UCSD-AML1 (cell line): ENCODE results near the gene DBNDD2.

ENCODE experiments used
- DNase-seq: peaks from one replicate; lab custom pipeline; 2025; ENCODE audit not compliant: unreplicated experiment; lab: John Stamatoyannopoulos, UW

The DBNDD2 gene

GRCh38 chr20:45415822-45416637 is 7.9 kb downstream of the DBNDD2 start, which contains the start of gene PIGT:
Gene PIGT (plus strand): TSS chr20:45416141. CDS start chr20:45416157, 16 bp downstream.
- DNase-seq, result peak; percentile 87

GRCh38 chr20:45416917-45417316 is 8.8 kb downstream of the DBNDD2 start:
- DNase-seq, result no peak

DNA sequence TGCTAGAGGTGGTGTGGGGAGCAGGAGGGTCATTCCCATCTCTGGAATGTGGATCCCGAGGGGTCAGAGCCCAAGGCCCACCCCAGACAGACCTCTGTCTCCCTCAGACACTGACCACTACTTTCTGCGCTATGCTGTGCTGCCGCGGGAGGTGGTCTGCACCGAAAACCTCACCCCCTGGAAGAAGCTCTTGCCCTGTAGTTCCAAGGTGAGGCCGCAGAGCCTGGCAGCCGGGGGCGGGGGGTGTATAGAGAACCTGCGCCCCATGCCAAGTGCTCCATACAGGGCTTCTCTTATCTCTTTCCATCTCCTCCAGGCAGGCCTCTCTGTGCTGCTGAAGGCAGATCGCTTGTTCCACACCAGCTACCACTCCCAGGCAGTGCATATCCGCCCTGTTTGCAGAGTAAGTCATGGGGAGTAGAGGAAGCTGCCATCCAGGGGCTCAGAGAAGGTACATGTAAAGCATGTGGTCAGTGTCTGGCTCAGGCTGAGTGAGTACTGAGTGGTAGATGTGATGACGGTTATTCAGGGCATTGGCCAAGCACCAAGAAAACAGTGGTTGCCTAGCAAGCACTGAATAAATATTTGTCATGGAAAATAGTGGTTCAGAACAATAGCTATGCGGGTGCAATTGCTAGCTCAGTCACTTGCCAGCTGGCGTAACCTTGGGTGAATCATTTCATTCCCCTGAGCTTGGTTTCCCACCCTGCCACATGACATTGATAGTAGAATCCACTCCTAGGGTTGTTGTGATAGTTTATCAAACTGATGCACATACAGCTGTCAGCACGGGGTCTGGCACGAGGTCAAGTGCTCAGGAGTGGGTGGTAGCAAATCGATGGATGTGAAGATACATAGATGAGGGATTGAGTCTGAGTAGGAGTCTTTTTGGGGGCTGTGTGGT is 11.4 kb downstream of the DBNDD2 start:
- DNase-seq, result no peak

DNA sequence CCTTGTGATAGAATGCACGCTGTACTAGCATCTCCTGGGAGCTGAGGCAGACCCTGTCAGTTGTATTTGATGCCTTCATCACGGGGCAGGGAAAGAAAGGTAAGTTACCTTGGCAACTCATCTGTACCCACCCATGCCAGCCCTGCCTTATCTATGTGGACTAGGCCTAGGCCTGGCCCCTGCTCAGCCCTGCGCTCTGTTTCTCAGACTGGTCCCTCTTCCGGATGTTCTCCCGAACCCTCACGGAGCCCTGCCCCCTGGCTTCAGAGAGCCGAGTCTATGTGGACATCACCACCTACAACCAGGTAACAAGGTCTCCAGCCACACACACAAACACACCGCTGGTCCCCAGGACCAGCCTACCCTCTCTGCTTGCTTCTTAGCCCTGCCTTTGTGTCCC is 12.0 kb downstream of the DBNDD2 start:
- no peak for DNase-seq

GRCh38 chr20:45423700-45424099 is 15.6 kb downstream of the DBNDD2 start:
- no peak for DNase-seq

DNA sequence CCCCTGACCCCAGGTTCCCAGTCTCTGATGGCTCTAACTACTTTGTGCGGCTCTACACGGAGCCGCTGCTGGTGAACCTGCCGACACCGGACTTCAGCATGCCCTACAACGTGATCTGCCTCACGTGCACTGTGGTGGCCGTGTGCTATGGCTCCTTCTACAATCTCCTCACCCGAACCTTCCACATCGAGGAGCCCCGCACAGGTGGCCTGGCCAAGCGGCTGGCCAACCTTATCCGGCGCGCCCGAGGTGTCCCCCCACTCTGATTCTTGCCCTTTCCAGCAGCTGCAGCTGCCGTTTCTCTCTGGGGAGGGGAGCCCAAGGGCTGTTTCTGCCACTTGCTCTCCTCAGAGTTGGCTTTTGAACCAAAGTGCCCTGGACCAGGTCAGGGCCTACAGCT is 17.5 kb downstream of the DBNDD2 start:
- no peak for DNase-seq

GRCh38 chr20:45426320-45427016 is 18.4 kb downstream of the DBNDD2 start:
- no peak for DNase-seq

GRCh38 chr20:45427236-45428149 is 19.4 kb downstream of the DBNDD2 start:
- DNase-seq, result no peak

GRCh38 chr20:45429618-45430017 is 21.5 kb downstream of the DBNDD2 start:
- DNase-seq, result no peak

DNA sequence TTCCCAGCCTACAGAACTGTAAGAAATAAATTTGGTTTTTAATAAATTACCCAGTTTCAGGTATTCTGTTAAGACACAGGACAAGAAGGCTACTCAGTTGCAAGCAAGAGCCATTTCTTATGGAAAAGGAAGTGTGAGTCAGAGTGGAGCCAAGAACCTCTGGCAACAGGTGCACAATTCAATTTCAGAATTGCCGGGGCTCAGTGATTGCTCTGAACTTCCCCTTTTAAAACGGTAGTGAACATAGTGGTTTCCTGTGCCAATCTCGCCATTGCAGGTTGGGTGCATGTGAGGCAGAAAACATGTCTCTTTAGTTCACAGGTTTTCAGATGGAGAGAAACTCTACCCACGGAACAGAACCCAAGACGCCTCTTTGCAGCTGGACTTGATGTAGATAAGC is 24.2 kb downstream of the DBNDD2 start:
- peak; percentile 33 for DNase-seq

- DNase-seq, result no peak
Measured at GRCh38 chr20:45433316-45433715, 25.2 kb downstream of the DBNDD2 start.

DNA sequence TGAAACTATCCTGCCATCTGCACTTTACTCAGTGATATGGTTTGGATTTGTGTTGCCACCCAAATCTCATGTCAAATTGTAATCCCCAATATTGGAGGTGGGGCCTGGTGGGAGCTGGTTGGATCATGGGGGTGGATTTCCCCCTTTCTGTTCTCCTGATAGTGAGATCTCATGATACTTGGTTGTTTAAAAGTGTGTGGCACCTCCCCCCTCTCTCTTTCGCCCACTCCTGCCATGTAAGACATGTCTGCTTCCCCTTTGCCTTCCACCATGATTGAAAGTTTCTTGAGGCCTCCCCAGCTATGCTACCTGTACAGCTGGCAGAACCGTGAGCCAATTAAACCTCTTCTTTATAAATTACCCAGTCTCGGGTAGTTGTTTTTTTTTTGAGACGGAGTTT is 25.9 kb downstream of the DBNDD2 start:
- no peak for DNase-seq

- DNase-seq, result peak; percentile 86
Measured at GRCh38 chr20:45436732-45437485, 28.8 kb downstream of the DBNDD2 start.

GRCh38 chr20:45440424-45440823 is 32.3 kb downstream of the DBNDD2 start:
- no peak for DNase-seq

DNA sequence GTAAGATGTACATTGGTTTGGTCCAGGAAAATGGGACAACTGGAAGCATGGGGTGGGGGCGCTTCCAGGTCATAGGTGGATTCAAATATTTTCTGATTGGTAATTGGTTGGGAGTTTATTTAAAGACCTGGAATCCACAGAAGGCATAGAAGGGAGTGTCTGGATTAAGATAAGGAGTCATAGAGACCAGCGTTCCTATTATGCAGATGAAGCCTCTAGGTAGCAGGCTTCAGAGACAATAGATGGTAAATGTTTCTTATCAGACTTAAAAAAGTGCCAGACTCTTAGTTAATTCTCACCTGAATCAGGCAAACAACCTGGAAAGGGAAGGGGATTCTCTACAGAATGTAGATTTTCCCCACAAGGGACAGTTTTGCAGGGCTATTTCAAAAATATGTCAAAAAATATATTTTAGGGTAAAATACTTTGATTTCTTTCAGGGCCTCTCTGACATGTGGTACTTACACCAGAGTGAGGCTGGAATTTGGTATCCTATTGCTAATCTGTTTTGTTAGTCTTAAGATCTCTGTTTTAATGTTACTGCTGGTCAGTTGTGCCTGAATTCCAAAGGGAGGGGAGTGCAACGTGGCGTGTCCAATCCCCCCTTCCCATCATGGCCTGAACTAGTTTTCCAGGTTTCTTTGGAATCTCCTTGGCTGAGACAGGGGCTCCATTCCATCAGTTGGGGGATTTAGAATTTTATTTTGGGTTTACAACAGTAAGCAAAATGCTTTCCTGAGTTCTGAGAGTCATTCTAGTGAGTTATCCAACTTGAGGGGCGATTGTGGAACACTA is 33.0 kb downstream of the DBNDD2 start:
- no peak for DNase-seq

GRCh38 chr20:45441746-45442145 is 33.7 kb downstream of the DBNDD2 start:
- DNase-seq, result no peak

- no peak for DNase-seq
Measured at GRCh38 chr20:45444050-45444449, 36.0 kb downstream of the DBNDD2 start.

- peak; percentile 45 for DNase-seq
Measured at GRCh38 chr20:45445805-45446562, 37.9 kb downstream of the DBNDD2 start.
